Activated gamma-delta T cell (primary cell): Measurements from ENCODE around the gene PRMT5.

ENCODE experiments used
- DNase-seq: peaks from one replicate; lab custom pipeline; 2025; lab: John Stamatoyannopoulos, UW

PRMT5 gene

GRCh38 chr14:22875748-22876319, 53.3 kb downstream of the PRMT5 start:
- DNase-seq, result no peak

- DNase-seq, result no peak
Observed at GRCh38 chr14:22875003-22875747, 54.0 kb downstream of the PRMT5 start.

- DNase-seq, result no peak
Observed at GRCh38 chr14:22872833-22873520, 56.2 kb downstream of the PRMT5 start.

- DNase-seq, result no peak
Observed at GRCh38 chr14:22872033-22872832, 56.9 kb downstream of the PRMT5 start.

- peak; percentile 58 for DNase-seq
Observed at GRCh38 chr14:22871224-22872032, 57.7 kb downstream of the PRMT5 start, which contains the start of gene LRP10. Gene LRP10, plus strand, starts transcription at chr14:22871740. Its CDS starts 564 bp downstream, at chr14:22872304.

GRCh38 chr14:22870811-22871223, 58.4 kb downstream of the PRMT5 start:
- DNase-seq, result no peak
